ENCODE data around the gene EAPP. TPM values are rescaled to one million over a fixed set of nuclear protein-coding genes. Genes with fewer than 3 reads are reported as not detected.

EAPP gene
- total RNA-seq, 1 experiment from 2014 or later = 32.2 TPM

DNA sequence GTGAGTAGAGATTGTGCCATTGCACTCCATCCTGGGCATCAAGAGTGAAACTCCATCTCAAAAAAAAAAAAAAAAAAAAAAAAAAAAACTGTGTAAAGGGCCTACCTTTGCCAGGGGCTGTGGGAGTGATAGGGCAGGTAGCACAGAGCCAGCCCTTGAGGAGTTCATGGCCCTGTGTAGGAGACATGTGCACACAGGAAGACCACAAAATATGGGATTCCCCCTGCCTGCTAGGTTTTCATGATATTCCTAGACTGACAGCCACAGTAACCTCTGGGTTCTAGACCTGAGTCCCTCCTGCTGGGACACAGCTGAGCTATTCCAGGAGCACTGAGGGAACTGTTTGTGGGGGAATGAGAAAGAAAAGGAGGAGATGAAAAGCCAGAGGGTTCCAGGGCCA is 69.2 kb downstream of the EAPP start:
- Histone ChIP-seq H3K4me2 (ENCODE audit: low read length) (no peak overlapping the region), H3K27me3 (ENCODE audit: insufficient read depth, low read length) (no peaks in the 10 kb centered on the region), H3K9ac (ENCODE audit: low read length) (no peak overlapping the region), H4K20me1 (ENCODE audit: insufficient read depth) (no peaks in the 10 kb centered on the region), H3K9me2 (ENCODE audit: insufficient read depth) (no peaks in the 10 kb centered on the region), H3K79me2 (ENCODE audit: insufficient read depth, low read length) (no peaks in the 10 kb centered on the region), H2AFZ (ENCODE audit: low read depth, low read length, poor library complexity, severe bottlenecking) (no peak overlapping the region), H3K27ac (ENCODE audit: low read depth, low read length) (no peak overlapping the region), H3K4me3 (replicated peaks in 1 of 2; ENCODE audit: low read depth in 1 of 2, low read length in 2 of 2) (no peak overlapping the region), H3K4me1 (ENCODE audit: control insufficient read depth in 1 of 2, insufficient read depth in 2 of 2, low read length in 2 of 2) (peaks cover 0 to 2% of the 10 kb centered on the region in 2 experiments; a peak in 1 of 4 replicates), H3K36me3 (ENCODE audit: control insufficient read depth in 1 of 2, insufficient read depth in 2 of 2, low read length in 2 of 2) (no peaks in the 10 kb centered on the region), H3K9me3 (ENCODE audit: control insufficient read depth in 1 of 2, insufficient read depth in 1 of 2, low read depth in 1 of 2, low read length in 2 of 2) (no peaks in the 10 kb centered on the region)
- BruUV-seq (replicated peaks) = no TSS peak
- TF ChIP-seq RAD21 (IDR thresholded peaks at IDR 0.05; ENCODE audit: low read depth) = no peak
- ATAC-seq (no peak), DNase-seq (ENCODE audit: low read depth, low spot score) (no peak)
- intact Hi-C loops (cut with micrococcal nuclease) = no loop called here
- RAD21 ChIA-PET (ENCODE audit: low non-redundant PET in 1 of 2, low total read pairs in 2 of 2, uncharacterized antibody in 2 of 2, unreplicated experiment in 2 of 2) = no interaction called here
- CTCF ChIA-PET = interaction anchor here (1.0 kb wide), 1 partner anchor 138 kb away, joined by 3 read pairs; no protein-coding TSS in a partner anchor
- POLR2A ChIA-PET = no interaction called here

DNA sequence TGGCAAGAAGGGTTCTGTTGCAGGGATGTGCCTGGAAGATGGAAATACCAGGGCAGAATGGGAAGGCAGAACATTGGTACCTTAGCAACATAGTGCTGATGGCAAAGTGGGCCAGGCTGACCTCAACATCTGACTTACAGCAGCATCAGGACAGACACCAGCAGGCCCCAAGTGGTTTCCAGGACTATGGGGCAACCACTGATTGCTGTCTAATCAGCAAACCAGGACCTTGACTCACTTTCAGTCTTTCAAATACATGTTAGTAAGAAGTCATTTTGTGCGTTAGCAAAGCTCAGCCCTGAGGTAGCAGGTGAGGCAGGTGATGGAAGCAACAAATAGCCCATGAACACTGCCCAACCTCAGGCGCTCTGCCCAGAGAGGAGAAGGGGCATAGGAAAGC is 72.8 kb downstream of the EAPP start:
- no peaks in the 10 kb centered on the region for H3K36me3 ChIP-seq (ENCODE audit: control insufficient read depth in 1 of 2, insufficient read depth in 2 of 2, low read length in 2 of 2)
- CTCF ChIA-PET = no interaction called here
- DNase-seq (ENCODE audit: low read depth, low spot score) (no peak), ATAC-seq (no peak)
- H3K4me2 ChIP-seq (ENCODE audit: low read length) = no peak overlapping the region
- RAD21 ChIA-PET (ENCODE audit: low non-redundant PET in 1 of 2, low total read pairs in 2 of 2, uncharacterized antibody in 2 of 2, unreplicated experiment in 2 of 2) = no interaction called here
- intact Hi-C loops (cut with micrococcal nuclease) = no loop called here
- POLR2A ChIA-PET = no interaction called here
- H3K9me3 ChIP-seq (ENCODE audit: control insufficient read depth in 1 of 2, insufficient read depth in 1 of 2, low read depth in 1 of 2, low read length in 2 of 2) = no peaks in the 10 kb centered on the region
- peaks cover 3 to 9% of the 10 kb centered on the region in 2 experiments; a peak in 2 of 4 replicates for H3K4me1 ChIP-seq (ENCODE audit: control insufficient read depth in 1 of 2, insufficient read depth in 2 of 2, low read length in 2 of 2)
- no peak overlapping the region for H3K9ac ChIP-seq (ENCODE audit: low read length)
- no TSS peak for BruUV-seq (replicated peaks)
- H3K79me2 ChIP-seq (ENCODE audit: insufficient read depth, low read length) = peaks cover under 1% of the 10 kb centered on the region; the same call in 1 of the 2 replicates
- no peak overlapping the region for H3K4me3 ChIP-seq (replicated peaks in 1 of 2; ENCODE audit: low read depth in 1 of 2, low read length in 2 of 2)
- TF ChIP-seq EGR1 (IDR thresholded peaks at IDR 0.05; ENCODE audit: low read depth) = no peak
- TF ChIP-seq ZFX (IDR thresholded peaks at IDR 0.05) = no peak
- TF ChIP-seq POLR2A (IDR thresholded peaks at IDR 0.05; ENCODE audit: borderline replicate concordance, extremely low read depth, insufficient read depth, insufficient read length) = no peak
- no peak for TF ChIP-seq POLR2AphosphoS5 (IDR thresholded peaks at IDR 0.05; ENCODE audit: low read depth, low read length)
- TF ChIP-seq RAD21 (IDR thresholded peaks at IDR 0.05; ENCODE audit: low read depth) = no peak
- TF ChIP-seq, protein P1, sequence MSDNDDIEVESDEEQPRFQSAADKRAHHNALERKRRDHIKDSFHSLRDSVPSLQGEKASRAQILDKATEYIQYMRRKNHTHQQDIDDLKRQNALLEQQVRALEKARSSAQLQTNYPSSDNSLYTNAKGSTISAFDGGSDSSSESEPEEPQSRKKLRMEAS (IDR thresholded peaks at IDR 0.05) = no peak
- no peak for TF ChIP-seq SRF (IDR thresholded peaks at IDR 0.05; ENCODE audit: low read depth)
- no peak for TF ChIP-seq EZH2 (IDR thresholded peaks at IDR 0.05)
- no peak for TF ChIP-seq CBX3 (IDR thresholded peaks at IDR 0.05; ENCODE audit: low read depth)
- no peaks in the 10 kb centered on the region for H4K20me1 ChIP-seq (ENCODE audit: insufficient read depth)
- H3K27me3 ChIP-seq (ENCODE audit: insufficient read depth, low read length) = no peaks in the 10 kb centered on the region
- H2AFZ ChIP-seq (ENCODE audit: low read depth, low read length, poor library complexity, severe bottlenecking) = no peak overlapping the region
- H3K27ac ChIP-seq (ENCODE audit: low read depth, low read length) = no peak overlapping the region
- H3K9me2 ChIP-seq (ENCODE audit: insufficient read depth) = no peaks in the 10 kb centered on the region

Other genes starting within 250 kb of the EAPP start
- gene SPTSSA, start 77.5 kb downstream of the EAPP start, total RNA-seq (2021; ENCODE audit: unreplicated experiment) = 17.0 TPM
- gene SNX6, start 90.4 kb upstream of the EAPP start, total RNA-seq (2021; ENCODE audit: unreplicated experiment) = 73.4 TPM
- 55.2 TPM for gene CFL2, start 174.9 kb upstream of the EAPP start, total RNA-seq (2021; ENCODE audit: unreplicated experiment)